Adrenal gland (tissue), 12 donors: ENCODE data around the gene FTSJ3. TPM values are rescaled to one million over a fixed set of nuclear protein-coding genes. Genes with fewer than 3 reads are reported as not detected.

Source experiments
- DNase-seq, 7 donors: peaks; one replicate each; pipeline ENCODE4 v3.0.0-alpha.2; 2019 to 2020
- H3K27ac ChIP-seq, 5 donors: fragments of 200-600 bp; sonication (generic) in 4 of 5; 1 replicate in 3 of 5; 2 replicates in 2 of 5; pipeline versions ENCODE4 v1.5.1 to v1.8.0; 2016 to 2020; ENCODE audit warnings: mild to moderate bottlenecking in 1 of 5
- H3K27me3 ChIP-seq: fragments of 200-600 bp; 2 replicates; pipeline ENCODE4 v1.8.0; 2021
- H3K36me3 ChIP-seq, 2 donors: fragments of 200-600 bp; replicated peaks in 1 of 2; 1 replicate in 1 of 2; 2 replicates in 1 of 2; pipeline versions ENCODE4 v1.5.1 to v1.8.0; 2018 to 2022
- H3K4me1 ChIP-seq, 2 donors: fragments of 200-600 bp; replicated peaks in 1 of 2; 1 replicate in 1 of 2; 2 replicates in 1 of 2; pipeline versions ENCODE4 v1.5.1 to v1.8.0; 2018 to 2021
- H3K4me3 ChIP-seq, 4 donors: fragments of 200-600 bp; sonication (generic) in 3 of 4; one replicate each; pipeline ENCODE4 v1.5.1; 2016 to 2018
- H3K9me3 ChIP-seq, 3 donors: fragments of 200-600 bp; sonication (generic) in 1 of 3; replicated peaks in 1 of 3; 1 replicate in 2 of 3; 2 replicates in 1 of 3; pipeline versions ENCODE4 v1.5.1 to v1.8.0; 2016 to 2021
- CTCF ChIP-seq, 6 experiments: fragments of 450-650 bp in 4 of 6; fragments of 200-600 bp in 2 of 6; sonication (generic) in 1 of 6; IDR thresholded peaks; 1 replicate in 5 of 6; 2 replicates in 1 of 6; pipeline versions ENCODE4 v1.5.1 to v1.8.0; 2016 to 2021; ENCODE audit warnings: antibody characterized with exemption in 6 of 6, mild to moderate bottlenecking in 2 of 6, moderate library complexity in 1 of 6
- POLR2A ChIP-seq, 2 donors: fragments of 450-650 bp; IDR thresholded peaks; one replicate each; pipeline ENCODE4 v1.6.1; 2017; ENCODE audit warnings: antibody characterized with exemption in 2 of 2, mild to moderate bottlenecking in 2 of 2, moderate library complexity in 1 of 2
- WGBS, 4 donors: extraction: QIAGEN DNeasy Blood & Tissue Kit in 2 of 4; methylation state at CpG; one replicate each; pipeline versions ENCODE4 v1.1.5 to v1.1.7; 2013 to 2017; 5-methylcytosine and 5-hydroxymethylcytosine counted together
- intact Hi-C, 2 donors: fragments of 100-400 bp; cut with DNase I; formaldehyde crosslinking; loops; one replicate each; pipeline versions ENCODE4 v1.14.1 to v1.15.0; 2022 to 2023
- polyA plus RNA-seq, 3 donors: library from polyadenylated mRNA; stranded (reverse); fragments of 200-250 nt in 2 of 3; fragments of 350-450 nt in 1 of 3; fragmentation: Illumina TruSeq in 1 of 3; extraction: RNeasy Lipid Tissue Mini Kit (QIAGEN cat#74804) in 1 of 3; gene quantifications; one replicate each; pipeline ENCODE4 v1.2.3, GENCODE V29; 2013 to 2014
- total RNA-seq, 9 donors: library from RNA; depleted of rRNA in 4 of 9; stranded (reverse); fragments of >200 nt in 4 of 9; fragments of 120-200 nt in 1 of 9; fragmentation: NEBNext Ultra II Directional in 1 of 9; extraction: Animal tissue kit (Norgen Biotek cat#: 25700) in 1 of 9; gene quantifications; one replicate each; pipeline versions ENCODE4 v1.1.0 to v1.2.4, GENCODE V29; 2013 to 2023
- donor health status: healthy with polysubstance abuse.
- donor health status: Bipolar disorder and iron deficiency.
- donor health status: DM: yes; HTN: yes; CAD: no.
- donor health status: DM: no; HTN: no; CAD: no.
- donor health status: DM: no; HTN: no; CAD: no.
- donor health status: DM: yes; HTN: yes; CAD: no.

The FTSJ3 gene
- total and polyA plus RNA-seq, 12 donors, result 19.4 to 56.1 (median 43.2) TPM

- peaks cover 0 to 5% of the 10 kb centered on the region in 2 donors for H3K4me1 ChIP-seq
- H3K27me3 ChIP-seq, result no peaks in the 10 kb centered on the region
- TF ChIP-seq CTCF (IDR thresholded peaks at IDR 0.05) (no peak), POLR2A (IDR thresholded peaks at IDR 0.05) (no peak)
- H3K36me3 ChIP-seq, result peaks cover 0 to 98% of the 10 kb centered on the region in 2 donors
- H3K4me3 ChIP-seq, result no peak overlapping the region
- no peak overlapping the region for H3K27ac ChIP-seq
- no peak for DNase-seq
- no peaks in the 10 kb centered on the region for H3K9me3 ChIP-seq
- WGBS, 4 donors, result 85 to 92% (median 90%) methylated on average over 10 of the region's 10 CpGs
- intact Hi-C loops, result no loop called here
These were observed 6.4 kb downstream of the FTSJ3 start for GRCh38 chr17:63820963-63821561.

GRCh38 chr17:63819585-63820537 is 7.6 kb downstream of the FTSJ3 start:
- TF ChIP-seq CTCF (IDR thresholded peaks at IDR 0.05) (no peak), POLR2A (IDR thresholded peaks at IDR 0.05) (no peak)
- Histone ChIP-seq H3K9me3 (no peaks in the 10 kb centered on the region), H3K4me3 (no peak overlapping the region), H3K27me3 (no peaks in the 10 kb centered on the region), H3K27ac (peak overlapping the region in 1 of 5 donors; percentile 38), H3K36me3 (peaks cover 0 to 100% of the 10 kb centered on the region in 2 donors), H3K4me1 (no peaks in the 10 kb centered on the region)
- WGBS, 4 donors, result 71 to 80% (median 78%) methylated on average over 21 of the region's 21 CpGs
- no peak for DNase-seq
- intact Hi-C loops, result no loop called here

- no peak overlapping the region for H3K4me3 ChIP-seq
- H3K4me1 ChIP-seq, result no peaks in the 10 kb centered on the region
- H3K27ac ChIP-seq, result peak overlapping the region in 1 of 5 donors; percentile 25
- no peaks in the 10 kb centered on the region for H3K9me3 ChIP-seq
- TF ChIP-seq POLR2A (IDR thresholded peaks at IDR 0.05) (no peak), CTCF (IDR thresholded peaks at IDR 0.05) (no peak)
- H3K27me3 ChIP-seq, result no peaks in the 10 kb centered on the region
- WGBS, 4 donors, result 74 to 78% (median 75%) methylated on average over 6 of the region's 6 CpGs
- peaks cover 0 to 98% of the 10 kb centered on the region in 2 donors for H3K36me3 ChIP-seq
- intact Hi-C loops, result no loop called here
- no peak for DNase-seq
These were observed 8.3 kb downstream of the FTSJ3 start for GRCh38 chr17:63819131-63819530.

- Histone ChIP-seq H3K27ac (no peak overlapping the region), H3K4me1 (no peaks in the 10 kb centered on the region), H3K36me3 (peaks cover 0 to 98% of the 10 kb centered on the region in 2 donors), H3K9me3 (no peaks in the 10 kb centered on the region), H3K27me3 (no peaks in the 10 kb centered on the region), H3K4me3 (no peak overlapping the region)
- WGBS, 4 donors, result 95 to 97% (median 96%) methylated on average over 25 to 27 of the region's 27 CpGs
- DNase-seq, result no peak
- TF ChIP-seq POLR2A (IDR thresholded peaks at IDR 0.05), result no peak
- no peak for TF ChIP-seq CTCF (IDR thresholded peaks at IDR 0.05)
- intact Hi-C loops, result no loop called here
These were observed 9.6 kb downstream of the FTSJ3 start for GRCh38 chr17:63817736-63818385.
